CD4-positive, alpha-beta T cell treated with Interleukin-21 for 1 hour (primary cell): Measurements from ENCODE around the gene JAK2.
"Not testable (repeated sequence)": the region's sequence is repeated elsewhere in the genome, so short reads cannot be mapped to it uniquely, and the experiment has no call there.

ENCODE experiments used
- DNase-seq: peaks from one replicate; pipeline ENCODE4 v3.0.0-alpha.2; 2020

Gene JAK2

DNA sequence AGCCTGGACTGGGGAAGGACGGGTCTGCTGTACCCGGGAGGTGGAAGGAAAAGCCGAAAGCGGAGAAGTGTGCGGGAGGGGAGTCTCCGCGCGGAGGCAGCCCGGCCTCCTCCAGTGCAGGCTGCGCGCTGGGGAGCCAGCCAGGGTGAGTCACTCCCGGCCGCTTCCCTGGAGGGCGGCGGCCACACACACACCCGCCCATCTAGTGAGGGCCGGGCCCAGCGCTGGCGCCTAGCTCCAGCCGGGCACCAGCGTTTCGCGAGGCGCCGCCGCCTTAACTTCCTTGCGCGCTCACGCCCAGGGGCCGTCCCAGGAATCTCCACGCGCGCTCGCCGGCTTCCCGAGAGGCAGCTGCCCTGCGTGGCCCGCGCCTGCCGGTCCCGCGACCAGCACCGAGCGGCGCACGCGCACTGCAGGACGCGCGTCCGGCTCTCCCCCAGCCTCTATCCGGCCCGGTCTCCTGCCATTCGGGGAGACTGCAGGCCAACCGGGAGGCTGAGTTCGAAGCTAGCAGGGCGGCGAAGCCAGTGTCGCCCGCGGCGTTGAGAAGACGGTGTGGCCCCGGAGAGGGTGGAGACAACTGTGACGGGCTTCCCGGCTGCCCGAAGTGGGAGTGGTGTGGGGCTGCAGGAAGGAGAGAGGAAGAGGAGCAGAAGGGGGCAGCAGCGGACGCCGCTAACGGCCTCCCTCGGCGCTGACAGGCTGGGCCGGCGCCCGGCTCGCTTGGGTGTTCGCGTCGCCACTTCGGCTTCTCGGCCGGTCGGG, at the start of gene JAK2:
TSS of gene JAK2 (plus strand) at position 652 of the 765 bp plus-strand sequence. CDS start 36,716 bp downstream, outside the sequence.
- peak; percentile 88 for DNase-seq

DNA sequence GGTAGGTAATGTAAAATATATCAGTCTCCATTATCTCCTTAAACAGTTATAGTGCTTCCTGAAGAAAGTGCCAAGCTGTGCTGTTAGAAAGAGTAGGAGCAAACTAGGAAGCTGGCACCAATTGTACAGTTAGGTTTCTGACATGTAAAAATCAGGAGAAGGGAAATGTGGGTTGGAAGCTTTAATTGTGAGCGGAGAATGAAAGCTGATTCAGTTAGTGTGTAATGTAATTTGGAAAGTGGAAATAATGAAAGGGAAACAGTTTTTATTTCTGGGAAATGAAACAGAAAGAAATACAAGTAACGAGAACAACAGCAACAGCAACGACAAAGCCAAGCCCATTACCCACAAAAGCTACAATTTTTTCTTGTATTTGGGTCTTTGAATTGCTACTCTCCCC, 48.8 kb upstream of the JAK2 start:
- DNase-seq: peak; percentile 14

DNA sequence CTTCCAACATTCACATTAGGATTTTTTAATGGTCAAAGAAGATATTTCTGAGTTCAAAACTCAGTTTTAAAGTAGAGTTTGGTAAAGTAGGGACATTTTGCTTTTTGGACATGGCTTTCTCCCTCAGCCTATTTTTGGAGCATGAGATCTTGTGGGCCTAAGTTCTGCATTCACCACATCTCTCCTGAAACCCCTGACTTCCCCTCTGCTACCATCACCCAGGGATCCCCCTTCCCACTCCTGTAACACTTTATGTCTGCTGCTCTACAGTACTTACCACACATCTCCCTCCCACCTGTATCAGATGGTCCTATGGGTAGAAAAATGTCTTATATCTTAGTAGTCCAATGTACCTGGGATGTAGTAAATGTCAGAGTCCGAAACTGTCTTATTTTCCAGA, 48.2 kb upstream of the JAK2 start:
- no peak for DNase-seq

DNA sequence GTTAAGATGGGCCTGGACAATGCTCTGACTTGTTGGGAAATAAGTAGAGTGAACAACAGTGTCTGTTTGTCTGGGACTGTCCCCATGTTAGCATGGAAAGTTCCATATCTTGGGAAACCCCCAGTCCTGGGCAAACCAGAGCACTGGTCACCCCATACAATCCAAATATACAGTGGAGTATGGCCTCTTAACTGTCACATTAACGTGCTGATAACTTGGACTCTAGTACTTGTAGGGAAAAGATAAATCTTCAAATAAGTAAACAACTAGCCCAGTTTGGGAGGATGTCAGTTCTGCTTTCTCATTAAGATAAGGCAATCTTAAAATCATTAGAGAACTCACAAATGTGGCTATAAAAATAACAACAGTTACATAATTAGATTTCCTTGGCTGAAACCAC, 47.6 kb upstream of the JAK2 start:
- no peak for DNase-seq

DNA sequence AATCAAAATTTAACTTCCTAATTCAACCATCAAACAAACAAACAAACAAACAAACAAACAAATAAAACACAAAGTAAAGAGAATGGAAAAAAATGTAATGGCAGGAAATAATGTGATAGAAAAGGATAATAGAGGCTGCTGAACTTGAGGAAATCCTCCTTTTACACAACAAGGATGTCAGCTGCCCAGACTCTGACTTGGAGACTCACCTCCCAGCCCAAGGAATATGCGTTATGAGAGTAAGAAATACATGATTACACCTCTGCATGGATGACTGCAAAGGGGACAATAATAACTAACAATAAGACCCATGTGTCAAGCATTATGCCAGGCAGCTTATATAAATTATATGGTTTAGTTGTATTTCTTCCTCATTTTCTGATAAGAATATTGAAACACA, 46.6 kb upstream of the JAK2 start:
- DNase-seq: no peak

DNA sequence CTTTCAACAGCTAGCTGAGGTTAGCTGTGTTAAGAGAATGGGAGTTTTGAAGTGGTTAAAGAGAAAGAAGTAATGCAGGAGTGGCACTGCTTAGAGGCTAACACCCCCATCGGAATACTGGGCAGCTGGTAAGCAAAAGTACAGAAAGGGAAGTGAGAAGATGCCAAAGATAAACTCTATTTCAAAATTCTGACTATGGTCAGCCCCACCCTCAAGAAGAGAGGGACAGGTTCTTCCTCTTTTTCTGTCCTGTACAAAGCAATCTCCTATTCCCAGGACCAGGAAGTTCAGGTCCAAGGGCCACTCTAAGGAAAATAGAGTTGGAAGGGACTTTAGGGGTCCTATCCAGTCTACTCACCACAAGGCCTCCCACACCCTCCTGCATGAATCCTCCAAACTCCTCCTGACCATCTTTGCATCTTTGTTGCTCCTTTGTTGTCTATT, 45.9 kb upstream of the JAK2 start:
- DNase-seq: peak; percentile 39

DNA sequence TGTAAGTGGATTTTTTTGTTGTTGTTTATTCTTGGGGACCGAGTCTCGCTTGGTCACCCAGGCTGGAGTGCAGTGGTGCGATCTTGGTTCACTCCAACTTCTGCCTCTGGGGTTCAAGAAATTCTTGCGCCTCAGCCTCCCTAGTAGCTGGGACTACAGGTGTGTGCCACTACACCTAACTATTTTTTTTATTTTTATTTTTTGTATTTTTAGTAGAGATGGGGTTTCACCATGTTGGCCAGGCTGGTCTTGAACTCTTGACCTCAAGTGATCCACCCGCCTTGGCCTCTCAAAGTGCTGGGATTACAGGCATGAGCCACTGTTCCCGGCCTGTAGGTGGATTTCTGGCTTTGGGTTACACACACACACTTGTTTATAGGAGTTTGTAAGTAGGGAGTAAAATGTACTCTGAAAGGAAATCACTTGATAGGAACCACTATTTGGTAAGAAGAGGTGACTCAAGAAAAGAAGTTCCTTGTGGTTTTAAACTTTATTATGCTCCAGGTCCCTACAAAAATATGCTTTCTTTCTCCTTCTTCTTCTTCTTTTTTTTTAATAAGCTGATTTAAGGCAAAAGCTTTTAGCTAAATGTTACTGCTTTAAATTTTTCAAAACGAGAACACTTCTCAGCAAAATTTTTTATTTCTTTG, 42.9 kb upstream of the JAK2 start:
- DNase-seq: not testable (repeated sequence)

DNA sequence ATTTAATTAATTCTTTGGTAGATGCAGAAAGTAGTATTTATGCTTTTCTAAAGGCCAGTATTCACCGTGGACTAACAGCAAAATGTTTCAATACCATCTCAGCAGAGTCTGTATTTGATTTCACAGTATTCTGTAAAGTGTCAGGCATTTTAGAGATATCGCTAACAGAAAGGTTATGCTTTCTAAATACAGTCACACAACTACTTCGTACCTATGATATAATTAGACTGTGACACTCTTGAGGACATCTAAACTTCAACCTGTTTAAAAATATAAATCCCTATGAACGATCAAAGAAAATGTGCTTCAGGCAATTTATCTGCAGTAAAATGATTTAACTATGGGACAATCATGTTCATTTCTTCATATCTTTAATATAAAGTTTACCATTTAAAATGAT, 41.7 kb upstream of the JAK2 start:
- no peak for DNase-seq

DNA sequence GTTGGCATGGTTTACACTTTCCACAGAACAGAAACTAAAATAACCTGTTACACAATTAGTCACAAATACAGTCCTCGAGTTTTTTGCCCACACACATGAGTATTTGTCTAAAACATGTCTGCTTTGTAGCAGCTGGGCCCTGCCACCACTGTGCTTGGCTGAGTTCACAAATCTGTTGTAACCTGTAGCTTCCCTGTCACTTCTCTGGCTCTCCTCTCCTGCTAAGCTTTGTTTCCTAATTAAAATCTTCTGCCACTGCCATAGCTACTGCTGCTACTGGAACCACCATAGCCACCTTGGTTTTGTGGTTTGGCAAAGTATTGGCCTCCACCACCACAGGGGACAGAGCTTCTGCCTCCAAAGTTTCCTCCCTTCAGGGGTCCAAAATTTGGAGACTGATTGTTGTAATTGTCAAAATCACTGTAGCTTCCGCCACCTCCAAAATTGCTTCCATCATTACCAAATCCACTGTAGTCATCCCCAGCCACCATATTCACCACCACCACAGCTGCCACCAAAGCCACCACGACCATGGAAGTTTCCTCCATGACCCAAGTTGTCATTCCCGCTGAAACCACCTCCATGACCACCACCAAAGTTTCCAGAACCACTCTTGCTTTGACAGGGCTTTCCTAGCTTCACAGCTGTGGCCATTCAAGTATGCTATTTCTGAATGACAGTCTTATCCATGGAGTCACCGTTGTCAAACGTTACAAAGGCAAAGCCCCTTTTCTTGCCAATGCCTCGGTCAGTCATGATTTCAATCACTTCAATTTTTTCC, 40.5 kb upstream of the JAK2 start:
- not testable (repeated sequence) for DNase-seq

DNA sequence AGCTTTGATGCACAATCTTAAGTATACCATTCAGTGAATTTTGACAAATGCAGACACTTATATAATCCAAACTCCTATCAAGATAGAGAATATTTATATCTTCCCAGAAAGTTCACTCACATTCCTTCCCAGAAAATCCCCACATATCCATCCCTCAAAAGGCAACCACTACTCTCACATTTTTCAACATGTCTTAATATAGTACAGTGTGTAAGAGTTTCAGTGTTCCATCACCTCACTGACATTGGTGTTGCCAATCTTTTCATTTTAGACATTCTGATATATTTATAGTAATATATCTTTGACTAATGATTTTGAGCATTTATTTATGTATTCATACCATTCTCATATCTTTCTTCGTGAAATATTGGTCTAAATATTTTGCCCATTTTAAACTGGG, 38.1 kb upstream of the JAK2 start:
- DNase-seq: no peak

DNA sequence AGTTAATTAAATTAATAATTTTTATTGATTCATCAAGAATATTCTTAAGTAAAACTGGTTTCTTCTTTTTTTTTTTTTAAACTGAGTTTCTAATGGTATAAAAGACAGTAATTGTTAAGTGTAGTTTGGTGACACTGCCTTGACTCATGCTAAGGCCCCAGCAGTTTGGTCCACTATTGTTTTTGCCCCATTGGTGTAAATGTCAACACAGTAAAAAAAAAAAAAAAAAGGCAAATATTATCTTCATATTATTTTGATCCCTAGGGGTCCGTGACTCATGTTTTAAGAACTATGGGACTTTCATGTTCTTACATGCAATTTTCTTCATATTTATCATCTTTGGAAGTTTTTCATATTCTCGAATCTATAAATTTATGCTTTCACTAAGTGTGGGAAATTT, 29.2 kb upstream of the JAK2 start:
- DNase-seq: no peak

DNA sequence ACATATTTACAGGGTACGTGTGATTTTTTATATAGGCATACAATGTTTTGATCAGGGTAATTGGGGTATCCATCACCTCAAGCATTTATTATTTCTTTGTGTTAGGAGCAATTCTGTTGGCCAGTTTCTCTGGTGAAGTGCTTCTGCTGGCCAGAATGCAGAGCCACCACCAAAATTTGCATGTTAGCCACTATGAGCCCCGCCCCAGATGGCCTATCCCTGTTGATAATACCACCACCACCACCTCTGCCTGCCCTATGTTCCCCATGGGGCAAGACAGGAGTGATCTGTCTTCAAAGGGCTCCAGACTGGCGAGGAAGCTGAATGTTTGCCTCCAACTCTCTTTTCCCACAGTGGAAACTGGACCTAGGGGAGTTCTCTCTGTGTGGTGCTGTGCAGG, 26.0 kb upstream of the JAK2 start:
- DNase-seq: no peak

DNA sequence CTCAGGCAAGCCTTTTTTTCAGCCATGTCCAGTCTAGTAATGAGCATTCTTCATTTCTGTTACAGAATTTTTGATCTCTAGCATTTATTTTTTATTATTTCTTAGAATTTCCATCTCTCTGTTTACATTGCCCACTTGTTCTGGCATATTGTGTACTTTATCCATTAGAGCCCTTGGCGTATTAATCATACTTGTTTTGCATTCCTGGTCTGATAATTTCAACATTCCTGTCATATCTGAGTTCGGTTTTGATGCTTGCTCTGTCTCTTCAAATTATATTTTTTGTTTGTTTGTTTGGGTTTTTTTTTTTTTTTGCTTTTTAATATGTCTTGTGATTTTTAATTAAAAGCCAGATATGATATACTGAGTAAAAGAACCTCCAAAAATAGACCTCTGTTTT, 23.0 kb upstream of the JAK2 start:
- no peak for DNase-seq

DNA sequence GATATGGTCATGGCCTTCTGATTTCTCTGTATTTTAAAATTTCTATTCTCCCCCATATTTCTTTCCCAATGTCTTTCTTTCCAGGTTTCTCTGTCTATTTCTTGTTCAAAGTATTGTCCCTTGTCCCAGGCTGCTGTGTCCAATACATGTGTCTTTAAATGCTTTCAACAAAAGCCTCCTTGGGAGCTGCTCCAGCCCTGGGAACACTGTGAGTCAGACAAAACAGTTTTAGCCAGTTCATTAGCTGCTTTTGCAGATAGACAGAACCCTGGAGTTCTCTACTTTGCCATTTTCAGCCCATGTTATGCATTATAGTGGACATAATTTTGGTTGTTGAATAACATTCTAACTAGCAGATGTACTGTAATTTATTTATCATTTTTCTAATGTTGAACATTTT, 20.5 kb upstream of the JAK2 start:
- no peak for DNase-seq

DNA sequence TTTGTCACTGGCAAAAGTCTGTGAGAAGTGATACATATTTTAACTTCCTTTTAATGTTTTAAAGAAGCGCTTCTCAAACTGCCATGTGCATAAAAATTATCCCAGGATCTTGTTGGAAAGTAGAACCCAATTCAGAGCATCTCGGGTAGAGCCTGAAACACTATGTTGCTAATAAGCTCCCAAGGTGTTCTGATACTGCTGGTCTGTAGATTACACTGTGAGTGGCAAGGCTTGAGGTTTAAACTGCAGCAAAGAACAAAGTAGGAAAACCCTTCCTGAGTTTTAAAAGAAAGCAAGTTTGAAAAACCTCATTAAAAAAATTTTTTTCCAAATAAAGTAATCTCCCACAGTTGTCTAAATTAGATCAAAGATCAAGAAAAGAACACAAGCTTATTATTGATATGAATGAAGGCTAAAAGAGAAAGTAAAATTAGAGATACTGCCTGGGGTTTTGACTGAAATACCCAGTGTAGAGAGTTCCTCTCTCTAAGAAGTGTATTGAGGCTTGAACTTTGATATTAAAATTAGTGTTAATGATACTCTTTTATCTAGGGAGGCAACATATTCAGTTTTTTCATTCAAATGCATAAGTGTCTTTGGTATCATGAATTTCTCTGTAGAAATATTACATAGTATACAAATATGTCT, 19.8 kb upstream of the JAK2 start:
- DNase-seq: no peak

DNA sequence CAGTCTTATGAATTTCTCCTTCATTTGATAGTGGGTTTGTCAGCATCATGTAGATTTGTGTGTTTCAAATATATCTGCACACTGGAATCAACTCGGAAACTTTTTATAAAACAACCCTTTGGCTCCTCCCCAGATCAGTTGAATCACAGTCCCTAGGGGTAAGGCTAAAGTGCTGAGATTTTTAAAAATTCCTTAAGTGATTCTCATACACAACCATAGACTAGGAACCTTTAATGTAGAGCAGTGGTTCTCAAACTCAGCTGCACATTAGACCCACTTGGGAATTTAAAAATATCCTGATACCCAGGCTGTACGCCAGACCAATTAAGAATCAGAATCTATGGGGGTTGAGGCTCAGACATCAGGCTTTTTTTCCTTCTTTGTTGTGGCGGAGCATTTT, 17.5 kb upstream of the JAK2 start:
- DNase-seq: no peak

DNA sequence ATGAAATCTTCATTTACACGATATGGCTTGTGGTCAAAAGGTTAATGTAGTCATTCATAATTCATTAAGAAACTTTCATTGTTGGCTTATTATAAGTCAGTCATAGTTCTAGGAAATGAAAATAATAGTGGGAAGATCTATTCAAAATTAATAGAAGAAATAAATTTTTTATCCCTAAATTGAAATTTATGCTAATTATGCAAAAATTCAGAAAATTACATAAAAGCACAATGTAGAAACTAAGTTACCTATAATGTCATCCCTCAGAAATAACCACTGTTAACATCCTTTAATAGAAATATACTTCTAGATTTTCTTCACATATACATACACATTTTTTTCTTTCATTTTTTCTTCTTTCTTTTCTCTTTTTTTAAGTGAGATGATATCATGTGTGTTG, 15.9 kb upstream of the JAK2 start:
- no peak for DNase-seq

DNA sequence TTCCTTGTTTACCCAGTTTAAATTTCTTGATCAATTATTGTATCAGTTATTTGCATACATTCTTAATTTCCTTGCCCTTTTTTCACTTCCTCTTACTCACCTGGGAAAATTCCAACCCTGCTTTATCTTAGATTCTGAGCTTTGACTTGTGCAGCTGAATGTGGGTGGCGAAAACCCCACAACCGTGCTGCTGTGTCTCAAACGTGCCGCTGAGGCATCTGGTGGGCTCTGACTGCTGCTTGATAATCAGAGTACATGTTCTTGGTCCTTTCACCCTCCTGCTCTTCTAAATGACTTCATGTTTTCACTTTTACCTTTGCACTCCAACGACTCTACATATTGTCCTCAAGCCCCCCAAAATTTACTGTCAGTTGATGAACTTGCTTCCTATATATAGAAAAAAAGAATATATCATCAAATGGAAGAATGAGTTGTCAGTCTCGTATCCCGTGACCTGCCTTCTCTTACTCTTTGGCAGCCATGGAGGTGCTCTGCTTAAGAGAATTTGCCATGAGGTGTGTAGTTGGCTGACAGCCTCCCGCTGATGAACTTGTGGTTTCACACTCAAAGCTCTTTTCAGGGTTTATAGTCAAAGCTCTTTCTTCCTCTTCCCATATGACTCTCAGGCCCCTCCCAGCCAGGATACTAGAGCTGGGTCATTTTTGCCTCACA, 14.0 kb upstream of the JAK2 start:
- peak; percentile 44 for DNase-seq

DNA sequence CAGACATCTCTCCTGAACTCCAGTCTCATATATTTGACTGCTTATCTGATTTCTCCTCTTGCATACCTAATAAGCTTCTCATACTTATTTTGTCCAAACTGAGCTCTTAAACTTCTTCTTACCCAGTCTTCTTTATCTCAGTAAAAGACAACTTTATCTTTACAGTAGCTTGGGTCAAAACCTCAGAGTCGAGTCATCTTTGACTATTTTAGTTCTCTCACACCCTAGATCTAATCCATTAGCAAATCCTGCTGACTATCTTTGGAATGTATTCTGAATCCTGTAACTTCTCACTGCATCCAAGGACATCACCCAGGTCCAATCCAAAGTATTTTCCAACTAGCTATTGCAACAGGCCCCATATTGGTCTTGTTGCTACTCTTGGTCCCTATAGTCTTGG, 11.8 kb upstream of the JAK2 start:
- no peak for DNase-seq

DNA sequence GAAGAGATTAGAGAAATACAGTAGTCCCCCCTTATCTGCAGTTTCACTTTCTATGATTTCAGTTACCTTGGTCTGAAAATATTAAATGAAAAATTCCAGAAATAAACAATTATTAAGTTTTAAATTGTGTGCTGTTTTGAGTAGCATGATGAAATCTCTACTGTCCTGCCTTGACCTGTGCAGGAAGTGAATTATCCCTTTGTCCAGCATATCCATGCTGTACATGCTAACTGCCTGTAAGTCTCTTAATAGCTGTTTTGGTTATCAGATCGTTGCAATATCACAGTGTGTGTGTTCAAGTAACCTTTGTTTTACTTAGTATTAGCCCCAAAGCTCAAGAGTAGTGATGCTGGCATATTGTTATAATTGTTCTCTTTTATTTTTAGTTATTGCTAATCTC, 11.2 kb upstream of the JAK2 start:
- DNase-seq: no peak

DNA sequence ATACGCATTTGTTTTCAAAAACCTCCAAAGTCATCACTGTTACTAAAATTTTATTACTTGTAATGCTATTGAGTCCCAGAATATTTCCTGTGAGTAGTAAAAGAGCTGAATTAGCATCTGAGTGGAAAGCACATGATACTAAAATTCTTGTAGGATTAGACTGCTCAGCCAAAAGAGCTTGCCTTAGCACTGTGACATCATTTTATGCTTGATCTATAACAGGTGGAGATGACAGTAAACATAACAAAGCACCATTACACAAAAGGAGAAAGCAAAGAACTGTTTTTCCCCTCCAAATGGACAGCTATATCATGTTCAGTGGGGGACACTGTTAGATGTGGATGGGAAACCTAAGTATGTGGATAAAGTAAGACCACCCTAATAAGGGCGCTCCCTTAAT, 5.8 kb upstream of the JAK2 start:
- no peak for DNase-seq

DNA sequence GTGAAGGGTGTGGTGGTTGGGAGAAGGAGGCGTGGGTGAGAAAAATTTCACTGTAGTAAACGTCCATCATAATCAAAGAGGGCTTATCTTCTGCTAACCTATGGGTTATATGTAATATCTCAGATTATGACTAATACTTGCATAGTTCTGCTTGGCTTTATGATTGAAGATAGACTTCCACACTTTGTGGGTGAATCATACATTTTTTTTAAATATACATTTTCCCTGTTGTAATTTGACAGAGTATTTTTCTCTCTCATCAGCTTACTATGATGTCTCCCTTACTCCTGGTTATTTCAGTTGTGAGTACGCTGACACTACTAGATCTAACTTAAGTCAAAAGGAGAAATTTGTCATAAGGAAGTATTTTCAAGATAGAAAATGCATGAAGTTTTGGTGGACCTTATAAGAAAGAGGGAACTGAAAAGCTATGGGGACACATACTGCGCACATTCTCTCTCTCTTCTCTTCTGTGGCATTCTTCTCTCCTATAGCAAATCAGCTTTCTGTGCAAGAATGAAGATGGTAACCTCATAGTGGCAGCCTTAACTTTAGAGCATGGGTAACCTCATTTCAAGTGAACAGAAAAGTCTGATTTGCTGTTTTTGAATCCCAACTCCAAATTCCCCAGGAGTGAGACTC, 4.9 kb upstream of the JAK2 start:
- DNase-seq: no peak
